ENCODE measurements around the gene AKAP5.

DNA sequence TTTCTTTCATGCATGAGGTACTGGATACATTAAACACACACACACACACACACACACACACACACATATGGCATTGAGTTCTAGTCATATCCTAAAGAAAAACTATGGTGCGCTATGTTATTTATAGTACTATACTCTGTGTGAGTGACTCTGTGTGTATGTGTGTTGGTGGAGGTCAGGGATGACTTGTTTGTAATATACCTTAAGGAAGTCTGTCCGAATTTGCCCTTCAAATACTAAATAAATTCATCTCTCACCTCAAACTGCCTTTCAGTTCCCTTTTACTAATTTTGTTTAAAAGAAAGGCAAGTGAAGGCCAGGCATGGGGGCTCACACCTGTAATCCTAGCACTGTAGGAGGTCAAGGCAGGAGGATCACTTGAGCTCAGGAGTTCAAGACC is 2.1 kb upstream of the AKAP5 start:
- TF ChIP-seq, protein P1, sequence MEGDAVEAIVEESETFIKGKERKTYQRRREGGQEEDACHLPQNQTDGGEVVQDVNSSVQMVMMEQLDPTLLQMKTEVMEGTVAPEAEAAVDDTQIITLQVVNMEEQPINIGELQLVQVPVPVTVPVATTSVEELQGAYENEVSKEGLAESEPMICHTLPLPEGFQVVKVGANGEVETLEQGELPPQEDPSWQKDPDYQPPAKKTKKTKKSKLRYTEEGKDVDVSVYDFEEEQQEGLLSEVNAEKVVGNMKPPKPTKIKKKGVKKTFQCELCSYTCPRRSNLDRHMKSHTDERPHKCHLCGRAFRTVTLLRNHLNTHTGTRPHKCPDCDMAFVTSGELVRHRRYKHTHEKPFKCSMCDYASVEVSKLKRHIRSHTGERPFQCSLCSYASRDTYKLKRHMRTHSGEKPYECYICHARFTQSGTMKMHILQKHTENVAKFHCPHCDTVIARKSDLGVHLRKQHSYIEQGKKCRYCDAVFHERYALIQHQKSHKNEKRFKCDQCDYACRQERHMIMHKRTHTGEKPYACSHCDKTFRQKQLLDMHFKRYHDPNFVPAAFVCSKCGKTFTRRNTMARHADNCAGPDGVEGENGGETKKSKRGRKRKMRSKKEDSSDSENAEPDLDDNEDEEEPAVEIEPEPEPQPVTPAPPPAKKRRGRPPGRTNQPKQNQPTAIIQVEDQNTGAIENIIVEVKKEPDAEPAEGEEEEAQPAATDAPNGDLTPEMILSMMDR (conservative IDR thresholded peaks at IDR 0.05 in 1 of 2, IDR thresholded peaks at IDR 0.05 in 1 of 2; ENCODE audit: low read depth in 1 of 2, low read length in 2 of 2) = no peak
- no peak for TF ChIP-seq EZH2 (IDR thresholded peaks at IDR 0.05; ENCODE audit: low read length, missing control alignments)

Measured in fibroblast of lung (primary cell).